ENCODE results near the gene SDHB.
A peak's percentile ranks its signal among the peaks of the same experiment; 100 is the strongest.

SDHB gene

GRCh38 chr1:17017435-17017834 is 36.4 kb downstream of the SDHB start:
- no peak for TF ChIP-seq CTCF (IDR thresholded peaks at IDR 0.05; ENCODE audit: insufficient read depth, low read depth, low read length, missing control alignments)
- DNase-seq (ENCODE audit: low read depth) = no peak
- H3K4me3 ChIP-seq (ENCODE audit: low read length) = no peak overlapping the region

- no peak for TF ChIP-seq CTCF (IDR thresholded peaks at IDR 0.05; ENCODE audit: insufficient read depth, low read depth, low read length, missing control alignments)
- peak; percentile 82 for DNase-seq (ENCODE audit: low read depth)
- no peak overlapping the region for H3K4me3 ChIP-seq (ENCODE audit: low read length)
Measured at GRCh38 chr1:17016317-17016661, 37.5 kb downstream of the SDHB start.

GRCh38 chr1:17014671-17015567 is 38.9 kb downstream of the SDHB start:
- TF ChIP-seq CTCF (IDR thresholded peaks at IDR 0.05; ENCODE audit: insufficient read depth, low read depth, low read length, missing control alignments) = no peak
- no peak for DNase-seq (ENCODE audit: low read depth)
- no peak overlapping the region for H3K4me3 ChIP-seq (ENCODE audit: low read length)

- DNase-seq (ENCODE audit: low read depth) = no peak
- H3K4me3 ChIP-seq (ENCODE audit: low read length) = no peak overlapping the region
- TF ChIP-seq CTCF (IDR thresholded peaks at IDR 0.05; ENCODE audit: insufficient read depth, low read depth, low read length, missing control alignments) = no peak
Measured at GRCh38 chr1:17013491-17014320, 40.1 kb downstream of the SDHB start.

GRCh38 chr1:17012775-17013490 is 40.9 kb downstream of the SDHB start:
- TF ChIP-seq CTCF (IDR thresholded peaks at IDR 0.05; ENCODE audit: insufficient read depth, low read depth, low read length, missing control alignments) = no peak
- DNase-seq (ENCODE audit: low read depth) = no peak
- H3K4me3 ChIP-seq (ENCODE audit: low read length) = no peak overlapping the region

DNA sequence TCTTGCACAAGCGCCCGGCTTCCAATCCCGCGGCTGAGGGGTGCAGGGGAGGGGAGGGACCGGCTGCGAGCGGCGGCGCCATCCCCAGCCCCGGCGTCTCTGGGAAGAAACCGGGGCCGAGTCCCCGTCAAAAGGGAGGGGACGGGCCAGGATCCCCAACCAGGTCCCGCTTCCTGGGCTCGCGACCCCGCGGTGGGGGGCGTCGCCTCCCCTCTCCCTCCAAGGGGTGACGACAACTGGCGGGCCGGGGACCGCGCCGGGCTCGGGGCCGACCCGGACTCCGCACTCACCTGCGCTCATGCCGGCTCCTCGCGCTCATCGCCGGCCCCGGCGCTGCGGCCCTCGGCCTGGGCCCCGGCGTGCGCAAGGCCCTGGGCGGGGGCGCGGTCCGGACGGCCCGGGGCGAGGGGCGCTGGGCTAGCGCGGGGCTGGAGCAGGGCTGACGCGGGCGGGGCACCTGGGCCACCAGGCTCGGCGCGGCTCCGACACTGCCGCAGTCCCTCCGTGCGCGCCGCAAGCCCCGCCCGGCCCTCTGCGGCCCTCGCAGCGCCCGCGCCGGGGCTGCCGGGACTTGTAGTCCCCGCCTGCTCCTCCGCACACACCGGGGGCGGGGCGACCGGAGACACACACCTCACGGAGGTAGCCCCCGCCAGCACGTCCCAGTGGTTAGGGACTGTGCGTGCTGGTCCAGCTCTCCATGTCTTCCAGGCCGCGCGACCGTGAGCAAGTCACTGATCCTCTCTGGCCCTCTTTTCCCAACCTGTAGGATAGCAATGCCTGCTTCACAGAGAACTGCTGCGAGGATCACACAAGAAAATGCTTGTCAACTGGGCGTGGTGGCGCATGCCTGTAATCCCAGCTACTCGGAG is 42.2 kb downstream of the SDHB start, which contains the start of gene ATP13A2:
ATP13A2 (minus strand) TSS at position 490 of the 869 bp plus-strand sequence; CDS start at position 300, 190 bp downstream.
- peak; percentile 90 for DNase-seq (ENCODE audit: low read depth)
- H3K4me3 ChIP-seq (ENCODE audit: low read length) = peak within 1 kb of the TSS; percentile 64
- no peak for TF ChIP-seq CTCF (IDR thresholded peaks at IDR 0.05; ENCODE audit: insufficient read depth, low read depth, low read length, missing control alignments)

Measured in epithelial cell of esophagus (primary cell).